Naive B cell (primary cell): ENCODE data around the gene IGSF8. TPM values are rescaled to one million over a fixed set of nuclear protein-coding genes. Genes with fewer than 3 reads are reported as not detected.

Source experiments
- polyA plus RNA-seq, 6 donors: library from polyadenylated mRNA; unstranded; fragments of 300-500 nt; fragmentation: Illumina TruSeq; gene quantifications; one replicate each; pipeline ENCODE4 v1.2.3, GENCODE V29; 2021; ENCODE audit warnings: low read depth in 6 of 6

The IGSF8 gene
- polyA plus RNA-seq, 6 donors from 2014 or later = 33.6 to 53.1 (median 47.7) TPM

Other genes with a start within 250 kb of the IGSF8 start
- gene VSIG8, start 236.0 kb downstream of the IGSF8 start, polyA plus RNA-seq = not detected
- gene CFAP45, start 198.5 kb downstream of the IGSF8 start, polyA plus RNA-seq = under 1 TPM in 5 of 6 donors, not detected in 1; 0.29 to 0.93 (median 0.41) TPM
- gene TAGLN2, start 173.1 kb downstream of the IGSF8 start, polyA plus RNA-seq = 1,000 to 10,000 TPM; 1,235 to 1,676 (median 1,380) TPM
- gene IGSF9, start 153.0 kb downstream of the IGSF8 start, polyA plus RNA-seq = under 1 TPM in 4 of 6 donors, not detected in 2; 0.16 to 0.97 (median 0.41) TPM
- gene SLAMF9, start 144.4 kb downstream of the IGSF8 start, polyA plus RNA-seq = not detected
- 1 to 10 TPM in 5 of 6 donors, under 1 TPM in 1; 0.98 to 2.0 (median 1.5) TPM for gene PIGM, start 66.6 kb downstream of the IGSF8 start, polyA plus RNA-seq
- gene KCNJ10, start 28.5 kb downstream of the IGSF8 start, polyA plus RNA-seq = not detected
- gene KCNJ9, start 17.1 kb downstream of the IGSF8 start, polyA plus RNA-seq = under 1 TPM in 1 of 6 donors, not detected in 5; 0.08 TPM
- gene ATP1A2, start 17.1 kb upstream of the IGSF8 start, polyA plus RNA-seq = not detected
- not detected for gene ATP1A4, start 53.0 kb upstream of the IGSF8 start, polyA plus RNA-seq
- not detected for gene CASQ1, start 92.0 kb upstream of the IGSF8 start, polyA plus RNA-seq
- gene PEA15, start 106.8 kb upstream of the IGSF8 start, polyA plus RNA-seq = 10 to 100 TPM; 11.2 to 21.6 (median 14.4) TPM
- gene DCAF8, start 163.9 kb upstream of the IGSF8 start, polyA plus RNA-seq = 10 to 100 TPM; 39.1 to 61.5 (median 54.3) TPM
- gene PEX19, start 186.5 kb upstream of the IGSF8 start, polyA plus RNA-seq = 100 to 1,000 TPM in 1 of 6 donors, 10 to 100 TPM in 5; 49.2 to 108 (median 57.9) TPM
- 100 to 1,000 TPM; 107 to 130 (median 119) TPM for gene COPA, start 244.6 kb upstream of the IGSF8 start, polyA plus RNA-seq
- gene NCSTN, start 244.8 kb upstream of the IGSF8 start, polyA plus RNA-seq = 100 to 1,000 TPM in 1 of 6 donors, 10 to 100 TPM in 5; 81.1 to 182 (median 89.3) TPM